ENCODE results near the gene OR56A5.

The OR56A5 gene

DNA sequence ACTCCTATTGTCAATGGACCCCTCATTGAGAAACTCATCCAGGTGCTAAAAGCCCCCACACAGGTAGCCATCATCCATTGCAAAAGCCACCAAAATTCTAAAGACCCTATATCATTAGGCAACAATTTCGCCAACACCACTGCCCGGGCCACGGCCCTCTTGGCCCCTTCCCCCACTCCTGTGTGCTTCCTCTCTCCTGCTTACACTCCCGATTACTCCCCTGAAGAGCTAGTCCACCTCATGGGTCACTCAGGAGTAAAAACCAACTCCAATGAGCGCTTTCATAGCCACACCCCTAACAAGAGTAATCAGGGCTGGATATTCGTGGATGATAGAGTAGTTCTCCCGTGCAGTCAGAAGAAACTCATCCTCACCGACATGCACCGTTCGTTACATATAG, 35.2 kb downstream of the OR56A5 start:
- TF ChIP-seq CTCF (IDR thresholded peaks at IDR 0.05), result no peak
- no peak for DNase-seq
- Histone ChIP-seq H3K4me3 (no peak overlapping the region), H3K27ac (no peak overlapping the region), H3K27me3 (no peaks in the 10 kb centered on the region), H3K4me1 (no peaks in the 10 kb centered on the region), H3K36me3 (no peaks in the 10 kb centered on the region), H3K9me3 (peaks cover 0 to 4% (median 0%) of the 10 kb centered on the region in 3 donors)
- intact Hi-C loops (cut with DNase I; ENCODE audit: low total_unique reads), result no loop called here

GRCh38 chr11:5932671-5933070, 35.6 kb downstream of the OR56A5 start:
- H3K36me3 ChIP-seq, result no peaks in the 10 kb centered on the region
- TF ChIP-seq CTCF (IDR thresholded peaks at IDR 0.05), result no peak

GRCh38 chr11:5931061-5931460, 37.2 kb downstream of the OR56A5 start:
- intact Hi-C loops (cut with DNase I; ENCODE audit: low total_unique reads), result no loop called here
- H3K27ac ChIP-seq, result no peak overlapping the region
- no peaks in the 10 kb centered on the region for H3K4me1 ChIP-seq
- no peak for TF ChIP-seq CTCF (IDR thresholded peaks at IDR 0.05)
- H3K27me3 ChIP-seq, result no peaks in the 10 kb centered on the region
- H3K36me3 ChIP-seq, result no peaks in the 10 kb centered on the region
- peaks cover 0 to 4% (median 4%) of the 10 kb centered on the region in 3 donors for H3K9me3 ChIP-seq
- no peak overlapping the region for H3K4me3 ChIP-seq
- no peak for DNase-seq

More at GRCh38 chr11:5932671-5933070, 35.6 kb downstream of the OR56A5 start:
- no peak for DNase-seq
- H3K4me1 ChIP-seq, result no peaks in the 10 kb centered on the region
- intact Hi-C loops (cut with DNase I; ENCODE audit: low total_unique reads), result no loop called here
- H3K27ac ChIP-seq, result no peak overlapping the region
- H3K27me3 ChIP-seq, result no peaks in the 10 kb centered on the region
- H3K9me3 ChIP-seq, result peaks cover 0 to 4% (median 0%) of the 10 kb centered on the region in 3 donors
- no peak overlapping the region for H3K4me3 ChIP-seq

GRCh38 chr11:5930614-5931013, 37.7 kb downstream of the OR56A5 start:
- Histone ChIP-seq H3K4me3 (no peak overlapping the region), H3K9me3 (peaks cover 0 to 4% (median 4%) of the 10 kb centered on the region in 3 donors), H3K27me3 (no peaks in the 10 kb centered on the region), H3K4me1 (no peaks in the 10 kb centered on the region), H3K36me3 (no peaks in the 10 kb centered on the region), H3K27ac (no peak overlapping the region)
- TF ChIP-seq CTCF (IDR thresholded peaks at IDR 0.05), result no peak
- intact Hi-C loops (cut with DNase I; ENCODE audit: low total_unique reads), result no loop called here
- no peak for DNase-seq

DNA sequence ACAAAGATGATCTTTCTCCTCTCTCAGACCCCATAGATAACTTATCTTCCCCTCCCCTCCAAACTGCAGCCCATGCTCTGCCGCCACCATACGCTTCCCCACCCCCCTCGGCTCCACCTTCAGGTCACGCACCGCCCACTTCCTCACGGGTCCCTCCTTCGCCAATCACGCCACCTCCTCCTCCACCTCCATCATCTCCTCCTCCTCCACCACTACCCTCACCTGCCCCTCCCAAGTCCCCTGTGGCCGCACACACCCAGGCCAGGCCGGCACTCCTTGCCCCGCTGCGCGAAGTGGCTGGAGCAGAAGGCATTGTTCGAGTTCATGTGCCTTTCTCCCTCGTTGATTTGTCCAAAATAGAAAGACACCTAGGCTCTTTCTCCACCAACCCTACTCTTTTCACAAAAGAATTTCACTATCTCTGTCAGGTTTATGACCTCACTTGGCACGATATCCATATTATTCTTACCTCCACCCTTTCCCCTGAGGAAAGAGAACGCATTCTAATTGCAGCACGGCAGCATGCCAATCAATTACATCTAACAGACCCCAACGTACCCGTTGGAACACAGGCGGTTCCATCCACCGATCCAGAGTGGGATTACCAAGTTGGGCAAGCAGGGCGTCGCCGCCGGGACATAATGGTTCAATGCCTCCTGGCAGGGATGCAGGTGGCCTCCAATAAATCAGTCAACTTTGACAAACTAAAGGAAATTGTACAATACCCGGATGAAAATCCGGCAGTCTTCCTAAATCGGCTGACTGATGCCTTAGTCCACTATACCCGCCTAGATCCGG, 38.5 kb downstream of the OR56A5 start:
- intact Hi-C loops (cut with DNase I; ENCODE audit: low total_unique reads), result no loop called here
- H3K9me3 ChIP-seq, result peaks cover 0 to 4% (median 4%) of the 10 kb centered on the region in 3 donors
- no peak for TF ChIP-seq CTCF (IDR thresholded peaks at IDR 0.05)

More for the DNA sequence above, 38.5 kb downstream of the OR56A5 start:
- DNase-seq, result no peak
- Histone ChIP-seq H3K27ac (no peak overlapping the region), H3K27me3 (no peaks in the 10 kb centered on the region), H3K4me1 (no peaks in the 10 kb centered on the region), H3K36me3 (no peaks in the 10 kb centered on the region), H3K4me3 (no peak overlapping the region)

Measured in tibial artery (tissue), 4 donors.